ENCODE measurements around the gene LTC4S. TPM values are rescaled to one million over a fixed set of nuclear protein-coding genes. Genes with fewer than 3 reads are reported as not detected.
A peak's percentile ranks its signal among the peaks of the same experiment; 100 is the strongest.
"Not testable (repeated sequence)": the region's sequence is repeated elsewhere in the genome, so short reads cannot be mapped to it uniquely, and the experiment has no call there.

The LTC4S gene
- total RNA-seq, 1 donor from 2014 or later, result 7.1 TPM

DNA sequence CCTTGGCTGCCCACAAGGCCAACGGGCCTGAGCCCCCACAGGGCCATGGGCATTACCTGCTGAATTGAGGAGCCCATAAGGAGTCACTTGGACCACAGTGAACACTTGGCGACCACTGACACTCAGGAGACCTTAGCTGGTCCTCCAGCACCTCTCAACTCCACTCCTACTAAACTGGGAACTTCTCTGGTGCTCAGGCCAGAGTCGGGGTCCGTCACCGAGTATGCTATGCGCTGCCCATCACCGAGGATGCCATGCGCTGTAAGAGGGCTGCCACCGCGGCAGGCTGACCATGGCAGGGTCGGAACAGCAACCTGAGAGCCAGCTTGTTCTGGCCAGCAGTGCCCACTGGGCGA is 26.3 kb downstream of the LTC4S start:
- no peak for DNase-seq
- intact Hi-C loops (cut with micrococcal nuclease), result no loop called here
- ATAC-seq, result no peak

- peak; percentile 75 for ATAC-seq
- DNase-seq, result peak; percentile 93
- intact Hi-C loops (cut with micrococcal nuclease), result no loop called here
Measured at GRCh38 chr5:179820483-179821297, 26.9 kb downstream of the LTC4S start, which contains the start of gene SQSTM1. TSS of gene SQSTM1 (plus strand) at chr5:179820905. CDS start at chr5:179820937, 32 bp downstream.

DNA sequence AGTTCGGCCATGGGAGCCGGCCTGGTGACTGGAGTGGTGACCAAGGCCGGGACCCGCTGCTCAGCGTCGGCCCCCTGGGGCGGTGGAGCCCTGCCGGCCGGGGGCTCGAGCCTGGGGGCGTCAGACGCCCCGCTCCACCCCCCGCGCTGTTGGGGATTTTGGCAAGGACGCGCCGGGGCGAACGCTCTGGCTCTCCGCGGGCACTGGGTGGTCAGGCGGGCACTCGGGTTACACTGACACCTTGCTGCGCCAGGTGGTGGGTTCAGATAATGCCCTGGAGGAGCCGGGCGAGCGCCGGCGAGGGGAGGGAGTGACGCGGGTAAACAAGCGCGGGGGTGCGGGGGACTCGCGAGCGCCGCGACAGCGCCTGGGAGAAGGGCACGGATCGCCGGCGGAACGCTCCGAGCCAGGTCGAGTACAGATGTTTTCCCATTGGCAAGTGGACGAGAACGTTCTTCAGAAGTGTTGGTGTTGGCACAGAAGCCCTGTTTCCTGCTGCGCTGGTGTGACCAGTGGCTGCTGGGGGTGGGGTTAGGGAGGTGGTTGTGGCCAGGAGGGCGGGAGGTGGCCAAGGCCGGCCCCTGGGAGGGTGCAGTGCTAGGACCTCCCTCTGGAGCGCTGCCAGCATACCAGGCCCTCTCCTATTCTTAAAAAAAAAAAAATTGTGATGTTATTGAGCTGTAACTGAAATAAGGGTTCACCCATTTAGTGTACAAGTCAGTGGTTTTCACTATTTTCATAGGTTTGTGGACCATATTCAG is 27.7 kb downstream of the LTC4S start:
- intact Hi-C loops (cut with micrococcal nuclease), result no loop called here

GRCh38 chr5:179822059-179822432 is 28.3 kb downstream of the LTC4S start:
- intact Hi-C loops (cut with micrococcal nuclease), result no loop called here
- ATAC-seq (no peak), DNase-seq (no peak)

More for the DNA sequence above, 27.7 kb downstream of the LTC4S start:
- DNase-seq (peak; percentile 97), ATAC-seq (peak; percentile 75)

DNA sequence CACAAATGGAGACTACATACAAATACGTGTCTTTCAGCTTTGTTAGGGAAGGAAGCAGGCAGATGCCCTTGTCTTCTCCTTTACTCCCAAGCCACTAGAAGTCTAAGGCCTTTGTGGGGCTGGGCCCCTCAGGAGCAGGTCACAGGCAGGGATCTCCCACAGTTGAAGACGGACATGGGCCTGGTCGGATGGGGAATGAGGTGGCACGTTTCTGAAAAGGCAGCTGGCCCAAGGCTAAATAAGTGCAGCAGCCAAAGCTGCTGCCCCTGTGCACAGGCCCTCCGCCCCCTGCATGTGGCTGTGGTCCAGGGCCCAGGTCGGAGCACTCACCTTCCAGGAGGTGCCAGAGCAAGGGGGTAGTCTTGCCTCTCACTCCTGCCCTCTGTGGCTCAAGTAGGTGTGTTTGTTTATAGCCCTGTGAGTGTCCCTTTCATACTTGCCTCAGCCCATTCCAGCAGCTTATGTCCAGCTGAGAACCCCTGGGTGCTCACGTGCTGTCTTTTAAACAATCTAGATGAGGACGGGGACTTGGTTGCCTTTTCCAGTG is 28.7 kb downstream of the LTC4S start:
- ATAC-seq (no peak), DNase-seq (no peak)
- intact Hi-C loops (cut with micrococcal nuclease), result no loop called here

GRCh38 chr5:179823937-179824744 is 30.4 kb downstream of the LTC4S start:
- ATAC-seq (no peak), DNase-seq (peak; percentile 29)
- intact Hi-C loops (cut with micrococcal nuclease), result no loop called here

DNA sequence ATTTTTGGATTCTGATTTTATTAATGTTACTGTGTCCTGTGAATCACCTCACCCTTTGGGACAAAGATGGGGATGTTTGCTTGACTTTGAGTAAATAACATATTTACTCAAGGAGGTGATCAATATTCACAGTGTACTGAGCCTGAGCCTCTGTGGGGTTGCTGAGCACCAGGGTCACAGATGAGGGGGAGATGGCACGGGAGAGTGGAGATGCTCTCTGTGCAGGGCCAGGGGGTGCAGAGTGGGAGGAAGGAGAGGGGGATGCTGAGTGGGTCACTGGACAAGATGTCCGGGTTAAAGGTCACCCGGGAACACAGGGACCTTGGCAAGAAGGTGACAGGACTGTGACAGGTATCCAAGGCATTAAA is 30.9 kb downstream of the LTC4S start:
- ATAC-seq (no peak), DNase-seq (peak; percentile 5)
- intact Hi-C loops (cut with micrococcal nuclease), result no loop called here

- intact Hi-C loops (cut with micrococcal nuclease), result no loop called here
- ATAC-seq, result no peak
- DNase-seq, result peak; percentile 26
Measured at GRCh38 chr5:179825655-179826182, 31.9 kb downstream of the LTC4S start.

- peak; percentile 22 for ATAC-seq
- peak; percentile 47 for DNase-seq
- intact Hi-C loops (cut with micrococcal nuclease), result no loop called here
Measured at GRCh38 chr5:179827680-179828079, 33.9 kb downstream of the LTC4S start.

- no peak for ATAC-seq
- intact Hi-C loops (cut with micrococcal nuclease), result no loop called here
- peak; percentile 7 for DNase-seq
Measured at GRCh38 chr5:179828756-179829421, 35.1 kb downstream of the LTC4S start.

- ATAC-seq (no peak), DNase-seq (peak; percentile 1)
- intact Hi-C loops (cut with micrococcal nuclease), result no loop called here
Measured at GRCh38 chr5:179829732-179830435, 36.1 kb downstream of the LTC4S start.

GRCh38 chr5:179830818-179831468 is 37.2 kb downstream of the LTC4S start:
- intact Hi-C loops (cut with micrococcal nuclease), result no loop called here
- no peak for DNase-seq
- no peak for ATAC-seq

- ATAC-seq (no peak), DNase-seq (no peak)
- intact Hi-C loops (cut with micrococcal nuclease), result no loop called here
Measured at GRCh38 chr5:179832039-179832745, 38.4 kb downstream of the LTC4S start.

DNA sequence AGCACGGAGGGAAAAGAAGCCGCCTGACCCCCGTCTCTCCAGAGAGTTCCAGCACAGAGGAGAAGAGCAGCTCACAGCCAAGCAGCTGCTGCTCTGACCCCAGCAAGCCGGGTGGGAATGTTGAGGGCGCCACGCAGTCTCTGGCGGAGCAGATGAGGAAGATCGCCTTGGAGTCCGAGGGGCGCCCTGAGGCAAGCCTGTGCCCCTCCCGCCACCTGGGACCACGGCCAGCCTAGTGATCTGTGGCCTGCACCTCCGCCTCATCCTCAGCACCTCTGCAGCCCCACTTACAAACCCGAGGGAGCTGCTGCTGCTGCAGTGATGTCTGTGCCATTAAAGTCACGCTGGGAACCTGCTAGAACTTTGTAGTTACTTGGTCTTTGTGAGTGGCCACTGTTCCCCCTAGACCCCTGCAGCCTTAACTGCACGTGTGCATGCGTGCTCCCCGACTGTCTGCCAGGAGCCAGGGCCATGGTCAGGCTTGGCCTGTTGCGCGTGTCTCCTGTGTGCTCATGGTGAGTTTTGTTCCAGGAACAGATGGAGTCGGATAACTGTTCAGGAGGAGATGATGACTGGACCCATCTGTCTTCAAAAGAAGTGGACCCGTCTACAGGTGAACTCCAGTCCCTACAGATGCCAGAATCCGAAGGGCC is 39.4 kb downstream of the LTC4S start:
- intact Hi-C loops (cut with micrococcal nuclease), result no loop called here
- ATAC-seq, result no peak
- DNase-seq, result peak; percentile 30

- ATAC-seq (no peak), DNase-seq (no peak)
- intact Hi-C loops (cut with micrococcal nuclease), result no loop called here
Measured at GRCh38 chr5:179833709-179834070, 39.9 kb downstream of the LTC4S start.

GRCh38 chr5:179834120-179834519 is 40.3 kb downstream of the LTC4S start:
- ATAC-seq, result no peak
- intact Hi-C loops (cut with micrococcal nuclease), result no loop called here
- DNase-seq, result no peak

- ATAC-seq; intact Hi-C loops (cut with micrococcal nuclease); DNase-seq: not testable (repeated sequence)
Measured at GRCh38 chr5:179834871-179835270, 41.1 kb downstream of the LTC4S start.

Data from left ventricle myocardium superior (tissue), 1 donor.